ENCODE data around the gene PLEKHA7.

The PLEKHA7 gene

DNA sequence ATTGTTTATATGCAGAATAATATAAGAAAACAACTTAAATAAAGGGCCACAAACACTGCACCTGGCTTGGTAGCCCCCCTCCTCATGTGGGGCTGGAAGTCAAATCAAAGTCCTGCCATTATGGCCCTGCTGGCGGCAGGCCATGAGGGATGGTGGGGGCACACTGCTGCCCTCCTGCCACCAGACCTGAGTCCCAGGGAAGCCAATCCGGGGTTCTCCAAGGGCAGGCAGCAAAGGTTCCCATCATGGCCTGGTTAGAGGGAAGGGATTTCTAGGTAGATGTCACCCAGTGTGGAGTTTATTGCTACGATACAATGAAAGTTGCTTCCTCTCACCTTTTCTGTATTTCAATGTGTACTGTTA lies 236.6 kb downstream of the PLEKHA7 start:
- Histone ChIP-seq H2AFZ (ENCODE audit: low read depth, low read length) (no peak overlapping the region), H3K4me1 (ENCODE audit: insufficient read depth, low read length) (no peaks in the 10 kb centered on the region), H3K36me3 (ENCODE audit: insufficient read depth, low read length) (peaks cover 24% of the 10 kb centered on the region), H3K4me3 (ENCODE audit: low read length) (no peak overlapping the region), H3K27me3 (ENCODE audit: insufficient read depth, low read length) (no peaks in the 10 kb centered on the region), H3K9me3 (ENCODE audit: low read length) (no peaks in the 10 kb centered on the region)

GRCh38 chr11:16776711-16777612 lies 237.3 kb downstream of the PLEKHA7 start:
- H3K27me3 ChIP-seq (ENCODE audit: insufficient read depth, low read length) = no peaks in the 10 kb centered on the region
- no peaks in the 10 kb centered on the region for H3K9me3 ChIP-seq (ENCODE audit: low read length)
- H2AFZ ChIP-seq (ENCODE audit: low read depth, low read length) = no peak overlapping the region
- H3K36me3 ChIP-seq (ENCODE audit: insufficient read depth, low read length) = peaks cover 20% of the 10 kb centered on the region
- H3K4me1 ChIP-seq (ENCODE audit: insufficient read depth, low read length) = no peaks in the 10 kb centered on the region
- no peak overlapping the region for H3K4me3 ChIP-seq (ENCODE audit: low read length)

- Histone ChIP-seq H3K4me3 (ENCODE audit: low read length) (no peak overlapping the region), H3K4me1 (ENCODE audit: insufficient read depth, low read length) (no peaks in the 10 kb centered on the region), H3K36me3 (ENCODE audit: insufficient read depth, low read length) (peaks cover 17% of the 10 kb centered on the region), H2AFZ (ENCODE audit: low read depth, low read length) (no peak overlapping the region), H3K9me3 (ENCODE audit: low read length) (no peaks in the 10 kb centered on the region), H3K27me3 (ENCODE audit: insufficient read depth, low read length) (no peaks in the 10 kb centered on the region)
Measured at GRCh38 chr11:16775614-16776283, 238.5 kb downstream of the PLEKHA7 start.

DNA sequence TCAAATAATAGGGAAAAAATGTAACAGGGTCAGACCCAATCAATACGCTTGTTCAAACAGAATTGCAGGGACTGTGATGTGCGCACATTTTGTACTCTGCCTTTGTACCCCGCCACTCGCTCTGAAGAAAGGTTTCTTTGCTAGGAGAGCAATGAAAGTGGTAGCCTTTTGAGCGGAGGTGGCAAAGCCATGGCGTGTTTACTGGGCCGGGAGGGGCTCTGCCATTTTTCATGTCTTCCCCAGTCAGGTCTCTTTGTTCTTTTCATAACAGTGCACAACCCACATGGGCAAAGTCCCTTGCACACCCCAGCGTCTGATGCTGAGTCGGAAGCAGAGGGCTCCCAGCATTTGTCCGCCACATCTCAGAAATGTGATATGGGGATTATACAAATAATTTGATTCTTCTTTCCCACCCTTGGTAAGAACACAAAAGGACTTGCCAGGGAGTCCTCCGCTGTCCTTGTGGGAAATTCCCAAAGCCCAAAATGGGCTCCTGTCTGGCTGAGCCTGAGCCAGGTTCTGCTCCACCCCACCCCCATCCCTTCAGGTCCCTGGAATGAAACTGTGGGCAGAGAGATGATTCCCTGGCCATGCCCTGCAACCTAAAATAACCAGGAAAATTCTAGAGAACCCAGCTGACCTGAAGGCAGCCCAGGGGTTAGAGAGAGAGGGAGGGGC lies 239.1 kb downstream of the PLEKHA7 start:
- Histone ChIP-seq H2AFZ (ENCODE audit: low read depth, low read length) (no peak overlapping the region), H3K27me3 (ENCODE audit: insufficient read depth, low read length) (no peaks in the 10 kb centered on the region), H3K9me3 (ENCODE audit: low read length) (no peaks in the 10 kb centered on the region), H3K36me3 (ENCODE audit: insufficient read depth, low read length) (peaks cover 17% of the 10 kb centered on the region), H3K4me3 (ENCODE audit: low read length) (no peak overlapping the region), H3K4me1 (ENCODE audit: insufficient read depth, low read length) (no peaks in the 10 kb centered on the region)

- no peaks in the 10 kb centered on the region for H3K4me1 ChIP-seq (ENCODE audit: insufficient read depth, low read length)
- H3K9me3 ChIP-seq (ENCODE audit: low read length) = no peaks in the 10 kb centered on the region
- H2AFZ ChIP-seq (ENCODE audit: low read depth, low read length) = no peak overlapping the region
- H3K36me3 ChIP-seq (ENCODE audit: insufficient read depth, low read length) = peaks cover 17% of the 10 kb centered on the region
- H3K4me3 ChIP-seq (ENCODE audit: low read length) = no peak overlapping the region
- no peaks in the 10 kb centered on the region for H3K27me3 ChIP-seq (ENCODE audit: insufficient read depth, low read length)
Measured at GRCh38 chr11:16773981-16774935, 240.0 kb downstream of the PLEKHA7 start.

GRCh38 chr11:16772141-16772512 lies 242.1 kb downstream of the PLEKHA7 start:
- Histone ChIP-seq H3K36me3 (ENCODE audit: insufficient read depth, low read length) (peaks cover 4% of the 10 kb centered on the region), H3K27me3 (ENCODE audit: insufficient read depth, low read length) (no peaks in the 10 kb centered on the region), H3K9me3 (ENCODE audit: low read length) (no peaks in the 10 kb centered on the region), H3K4me3 (ENCODE audit: low read length) (no peak overlapping the region), H2AFZ (ENCODE audit: low read depth, low read length) (no peak overlapping the region), H3K4me1 (ENCODE audit: insufficient read depth, low read length) (no peaks in the 10 kb centered on the region)

DNA sequence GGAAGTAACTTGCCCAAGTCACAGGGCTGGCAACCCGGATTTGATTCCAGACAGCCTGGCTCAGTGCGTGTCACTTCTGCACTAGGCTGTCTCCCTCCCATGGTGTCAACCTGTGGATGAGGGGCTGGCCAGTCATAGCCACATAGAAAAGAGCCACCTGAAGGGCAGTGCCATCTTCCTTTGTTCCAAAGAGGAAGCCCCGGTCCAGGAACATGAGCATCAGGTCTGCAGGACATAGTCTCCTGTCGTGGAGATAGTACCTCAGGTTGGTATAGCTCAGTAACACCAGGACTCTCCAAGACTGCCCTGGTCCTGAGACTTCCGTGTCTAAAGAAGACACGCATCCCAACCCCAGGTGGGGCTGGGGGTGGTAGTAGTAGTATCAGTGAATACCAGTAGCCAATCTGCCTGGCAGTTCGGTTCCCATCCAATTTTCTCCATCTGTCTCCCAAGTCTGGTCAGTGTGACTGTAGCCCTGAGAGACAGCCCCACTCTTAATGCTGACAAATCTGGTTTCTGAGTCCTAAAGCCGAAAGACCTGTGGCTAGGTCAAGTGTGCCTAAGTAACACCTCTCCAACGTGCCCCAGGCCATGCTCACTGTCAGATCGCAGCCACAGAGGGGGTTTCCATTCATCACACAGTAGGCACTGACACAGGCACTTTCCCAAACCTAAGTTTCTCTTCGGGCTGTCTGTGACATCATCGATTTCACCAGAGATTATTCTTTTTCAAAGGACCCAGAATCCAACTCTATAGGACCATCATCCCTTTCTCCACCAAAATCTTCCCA lies 242.7 kb downstream of the PLEKHA7 start:
- Histone ChIP-seq H3K4me3 (ENCODE audit: low read length) (no peak overlapping the region), H3K36me3 (ENCODE audit: insufficient read depth, low read length) (peaks cover 4% of the 10 kb centered on the region), H3K9me3 (ENCODE audit: low read length) (no peaks in the 10 kb centered on the region)

GRCh38 chr11:16770016-16770415 lies 244.2 kb downstream of the PLEKHA7 start:
- no peaks in the 10 kb centered on the region for H3K9me3 ChIP-seq (ENCODE audit: low read length)
- H3K4me1 ChIP-seq (ENCODE audit: insufficient read depth, low read length) = no peaks in the 10 kb centered on the region
- no peak overlapping the region for H2AFZ ChIP-seq (ENCODE audit: low read depth, low read length)
- H3K4me3 ChIP-seq (ENCODE audit: low read length) = no peak overlapping the region
- no peaks in the 10 kb centered on the region for H3K36me3 ChIP-seq (ENCODE audit: insufficient read depth, low read length)
- no peaks in the 10 kb centered on the region for H3K27me3 ChIP-seq (ENCODE audit: insufficient read depth, low read length)

More for the DNA sequence above, 242.7 kb downstream of the PLEKHA7 start:
- no peaks in the 10 kb centered on the region for H3K27me3 ChIP-seq (ENCODE audit: insufficient read depth, low read length)
- no peaks in the 10 kb centered on the region for H3K4me1 ChIP-seq (ENCODE audit: insufficient read depth, low read length)
- H2AFZ ChIP-seq (ENCODE audit: low read depth, low read length) = no peak overlapping the region

GRCh38 chr11:16769386-16769785 lies 244.8 kb downstream of the PLEKHA7 start:
- H2AFZ ChIP-seq (ENCODE audit: low read depth, low read length) = no peak overlapping the region
- H3K9me3 ChIP-seq (ENCODE audit: low read length) = no peaks in the 10 kb centered on the region
- H3K36me3 ChIP-seq (ENCODE audit: insufficient read depth, low read length) = no peaks in the 10 kb centered on the region
- no peaks in the 10 kb centered on the region for H3K4me1 ChIP-seq (ENCODE audit: insufficient read depth, low read length)
- no peaks in the 10 kb centered on the region for H3K27me3 ChIP-seq (ENCODE audit: insufficient read depth, low read length)
- H3K4me3 ChIP-seq (ENCODE audit: low read length) = no peak overlapping the region

DNA sequence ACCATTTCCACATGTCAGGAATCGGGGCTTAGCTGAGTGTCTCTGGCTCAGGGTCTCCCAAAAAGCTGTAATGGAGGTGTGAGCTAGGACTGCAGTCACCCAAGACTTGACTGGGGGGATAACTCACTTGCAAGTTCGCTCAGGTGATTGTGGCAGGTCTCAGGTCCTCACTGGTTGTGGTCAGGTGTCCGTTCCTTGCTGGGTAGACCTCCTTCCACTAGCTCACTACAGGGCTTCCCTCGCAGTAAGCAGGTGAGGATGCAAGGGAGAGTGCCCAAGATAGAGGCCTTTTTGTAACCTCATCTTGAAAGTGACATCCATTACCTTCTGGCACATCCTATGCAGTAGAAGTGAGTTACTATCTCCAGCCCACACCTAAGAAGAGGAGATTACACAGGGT lies 246.3 kb downstream of the PLEKHA7 start:
- Histone ChIP-seq H2AFZ (ENCODE audit: low read depth, low read length) (no peak overlapping the region), H3K4me3 (ENCODE audit: low read length) (no peak overlapping the region), H3K36me3 (ENCODE audit: insufficient read depth, low read length) (no peaks in the 10 kb centered on the region), H3K9me3 (ENCODE audit: low read length) (no peaks in the 10 kb centered on the region), H3K4me1 (ENCODE audit: insufficient read depth, low read length) (no peaks in the 10 kb centered on the region), H3K27me3 (ENCODE audit: insufficient read depth, low read length) (no peaks in the 10 kb centered on the region)

DNA sequence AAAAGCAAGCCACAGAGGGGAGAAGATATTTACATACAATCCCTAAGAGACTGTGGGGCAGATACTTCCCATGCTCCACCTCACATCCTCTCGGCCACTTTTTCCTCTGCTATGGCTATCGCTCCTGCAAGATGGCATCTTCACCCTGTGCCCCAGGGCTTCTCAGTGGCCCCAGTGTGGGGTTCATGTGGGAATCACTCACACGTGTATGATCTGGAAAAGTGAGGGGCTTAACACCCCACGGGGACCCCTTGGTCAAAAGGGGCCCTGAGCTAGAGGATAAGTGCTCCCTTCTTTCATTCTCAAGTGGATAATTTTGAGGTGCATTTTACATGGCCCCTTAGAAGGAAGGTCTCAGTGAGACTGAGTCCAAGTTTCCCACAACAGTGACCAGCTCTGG lies 247.1 kb downstream of the PLEKHA7 start:
- Histone ChIP-seq H3K27me3 (ENCODE audit: insufficient read depth, low read length) (no peaks in the 10 kb centered on the region), H3K4me1 (ENCODE audit: insufficient read depth, low read length) (no peaks in the 10 kb centered on the region), H2AFZ (ENCODE audit: low read depth, low read length) (no peak overlapping the region), H3K4me3 (ENCODE audit: low read length) (no peak overlapping the region), H3K9me3 (ENCODE audit: low read length) (no peaks in the 10 kb centered on the region), H3K36me3 (ENCODE audit: insufficient read depth, low read length) (no peaks in the 10 kb centered on the region)

DNA sequence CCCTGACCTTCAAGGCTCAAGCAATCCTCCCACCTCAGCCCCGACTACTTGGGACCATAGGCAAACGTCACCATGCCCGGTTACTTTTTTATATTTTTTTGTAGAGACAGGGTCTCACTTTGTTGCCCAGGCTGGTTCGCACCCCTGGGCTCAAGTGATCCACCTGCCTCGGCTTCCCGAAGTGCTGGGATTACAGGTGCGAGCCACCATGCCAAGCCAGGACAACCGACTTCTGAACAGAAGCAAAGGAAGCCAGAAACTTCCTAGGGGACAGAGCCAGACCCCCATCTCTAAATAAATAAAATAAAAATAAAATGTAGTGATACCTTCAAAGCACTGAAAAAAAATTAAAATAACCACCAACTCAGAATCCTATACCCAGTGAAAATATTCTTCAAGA lies 249.3 kb downstream of the PLEKHA7 start:
- H3K36me3 ChIP-seq (ENCODE audit: insufficient read depth, low read length) = no peaks in the 10 kb centered on the region
- H3K4me3 ChIP-seq (ENCODE audit: low read length) = no peak overlapping the region
- H2AFZ ChIP-seq (ENCODE audit: low read depth, low read length) = no peak overlapping the region
- no peaks in the 10 kb centered on the region for H3K9me3 ChIP-seq (ENCODE audit: low read length)
- no peaks in the 10 kb centered on the region for H3K27me3 ChIP-seq (ENCODE audit: insufficient read depth, low read length)
- no peaks in the 10 kb centered on the region for H3K4me1 ChIP-seq (ENCODE audit: insufficient read depth, low read length)
